GM18517 (cell line): Measurements from ENCODE around the gene FAM136A.
"Not testable (repeated sequence)": the region's sequence is repeated elsewhere in the genome, so short reads cannot be mapped to it uniquely, and the experiment has no call there.

Source experiments
- ATAC-seq: cut with Tn5 transposase; IDR thresholded peaks from one replicate; pipeline ENCODE4 v1.9.1; 2021; ENCODE audit warnings: mild to moderate bottlenecking, moderate library complexity; ENCODE audit not compliant: unreplicated experiment

FAM136A gene

GRCh38 chr2:70300771-70301343 is 1.0 kb downstream of the FAM136A start:
- ATAC-seq = no peak

- ATAC-seq = not testable (repeated sequence)
Measured at GRCh38 chr2:70297828-70298227, 4.0 kb downstream of the FAM136A start.

GRCh38 chr2:70283500-70284191 is 18.2 kb downstream of the FAM136A start:
- ATAC-seq = no peak

- no peak for ATAC-seq
Measured at GRCh38 chr2:70282439-70282838, 19.4 kb downstream of the FAM136A start.

GRCh38 chr2:70280242-70280798 is 21.5 kb downstream of the FAM136A start:
- ATAC-seq = no peak

GRCh38 chr2:70270323-70270722 is 31.5 kb downstream of the FAM136A start:
- no peak for ATAC-seq

GRCh38 chr2:70269422-70270302 is 32.2 kb downstream of the FAM136A start:
- not testable (repeated sequence) for ATAC-seq

- not testable (repeated sequence) for ATAC-seq
Measured at GRCh38 chr2:70266925-70267324, 34.9 kb downstream of the FAM136A start.

GRCh38 chr2:70261501-70261900 is 40.4 kb downstream of the FAM136A start:
- ATAC-seq = no peak

GRCh38 chr2:70258532-70258875 is 43.4 kb downstream of the FAM136A start:
- peak; percentile 7 for ATAC-seq

GRCh38 chr2:70255637-70256314 is 46.1 kb downstream of the FAM136A start:
- ATAC-seq = no peak

GRCh38 chr2:70250434-70250833 is 51.4 kb downstream of the FAM136A start:
- ATAC-seq = no peak

- ATAC-seq = peak; percentile 95
Measured at GRCh38 chr2:70248181-70248847, 53.6 kb downstream of the FAM136A start, which contains the start of gene TIA1. Gene TIA1 (minus strand): TSS chr2:70248628. CDS start chr2:70248430, 198 bp downstream.

- ATAC-seq = no peak
Measured at GRCh38 chr2:70247364-70248180, 54.3 kb downstream of the FAM136A start.
